ENCODE results near the gene PKDCC. TPM values are rescaled to one million over a fixed set of nuclear protein-coding genes. Genes with fewer than 3 reads are reported as not detected.
A peak's percentile ranks its signal among the peaks of the same experiment; 100 is the strongest.

PKDCC gene
- total and polyA plus RNA-seq, 2 of the 13 experiments (the other 11 are each of a cell fraction or from before 2014, with no cell fraction given): 52.6 to 58.8 TPM

DNA sequence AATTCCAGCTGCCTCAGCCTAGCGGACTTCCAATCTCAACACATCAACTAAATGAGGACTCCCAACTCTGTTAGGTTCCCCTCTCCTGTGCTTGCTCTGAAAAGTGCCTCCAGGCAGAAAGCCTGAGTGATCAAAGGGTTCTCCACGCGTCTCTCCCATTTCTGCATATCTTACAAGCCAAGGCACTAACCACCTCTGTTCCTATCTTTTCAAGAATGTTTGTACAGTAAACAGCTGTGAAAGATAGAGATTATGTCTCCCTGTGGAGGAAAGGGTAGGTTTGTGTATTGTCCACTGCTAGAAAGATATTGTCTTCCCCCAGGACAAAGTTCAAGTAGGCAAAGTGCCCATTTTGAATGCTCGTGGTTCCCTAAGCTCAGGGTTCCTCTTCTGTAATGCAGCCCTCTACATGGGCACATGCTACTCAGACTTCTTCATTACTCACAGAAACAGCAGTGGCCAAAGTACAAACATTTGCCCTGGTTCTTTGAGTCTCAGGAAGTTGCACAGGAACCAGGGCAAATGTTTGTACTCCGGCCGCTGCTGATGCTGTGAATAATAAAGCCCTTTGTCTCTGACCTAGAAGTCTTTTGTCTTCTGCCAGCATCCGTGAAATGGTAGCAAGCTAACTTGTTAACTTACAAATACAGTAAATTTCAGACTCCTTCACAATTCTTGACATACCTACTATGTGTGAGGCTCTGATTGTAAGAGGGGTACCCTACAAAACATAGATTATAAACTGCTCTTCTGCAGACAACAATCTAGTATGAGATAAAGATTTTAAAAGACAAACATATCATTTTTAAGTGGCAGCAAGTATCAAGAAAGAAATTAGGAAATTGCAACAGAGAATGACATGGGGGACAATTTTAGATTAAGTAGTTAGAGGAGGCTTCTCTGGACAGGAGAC, 44.5 kb downstream of the PKDCC start (continued):
- TF ChIP-seq, protein P1, sequence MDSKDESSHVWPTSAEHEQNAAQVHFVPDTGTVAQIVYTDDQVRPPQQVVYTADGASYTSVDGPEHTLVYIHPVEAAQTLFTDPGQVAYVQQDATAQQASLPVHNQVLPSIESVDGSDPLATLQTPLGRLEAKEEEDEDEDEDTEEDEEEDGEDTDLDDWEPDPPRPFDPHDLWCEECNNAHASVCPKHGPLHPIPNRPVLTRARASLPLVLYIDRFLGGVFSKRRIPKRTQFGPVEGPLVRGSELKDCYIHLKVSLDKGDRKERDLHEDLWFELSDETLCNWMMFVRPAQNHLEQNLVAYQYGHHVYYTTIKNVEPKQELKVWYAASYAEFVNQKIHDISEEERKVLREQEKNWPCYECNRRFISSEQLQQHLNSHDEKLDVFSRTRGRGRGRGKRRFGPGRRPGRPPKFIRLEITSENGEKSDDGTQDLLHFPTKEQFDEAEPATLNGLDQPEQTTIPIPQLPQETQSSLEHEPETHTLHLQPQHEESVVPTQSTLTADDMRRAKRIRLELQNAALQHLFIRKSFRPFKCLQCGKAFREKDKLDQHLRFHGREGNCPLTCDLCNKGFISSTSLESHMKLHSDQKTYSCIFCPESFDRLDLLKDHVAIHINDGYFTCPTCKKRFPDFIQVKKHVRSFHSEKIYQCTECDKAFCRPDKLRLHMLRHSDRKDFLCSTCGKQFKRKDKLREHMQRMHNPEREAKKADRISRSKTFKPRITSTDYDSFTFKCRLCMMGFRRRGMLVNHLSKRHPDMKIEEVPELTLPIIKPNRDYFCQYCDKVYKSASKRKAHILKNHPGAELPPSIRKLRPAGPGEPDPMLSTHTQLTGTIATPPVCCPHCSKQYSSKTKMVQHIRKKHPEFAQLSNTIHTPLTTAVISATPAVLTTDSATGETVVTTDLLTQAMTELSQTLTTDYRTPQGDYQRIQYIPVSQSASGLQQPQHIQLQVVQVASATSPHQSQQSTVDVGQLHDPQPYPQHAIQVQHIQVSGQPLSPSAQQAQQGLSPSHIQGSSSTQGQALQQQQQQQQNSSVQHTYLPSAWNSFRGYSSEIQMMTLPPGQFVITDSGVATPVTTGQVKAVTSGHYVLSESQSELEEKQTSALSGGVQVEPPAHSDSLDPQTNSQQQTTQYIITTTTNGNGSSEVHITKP (CRISPR knock-in tag; IDR thresholded peaks at IDR 0.05; ENCODE audit: low read depth): peak; percentile 46; the same call in 1 of the 2 replicates
- peak; percentile 45; the same call in 1 of the 2 replicates for TF ChIP-seq KMT2B (CRISPR knock-in tag; IDR thresholded peaks at IDR 0.05)
- TF ChIP-seq TBP (CRISPR knock-in tag; IDR thresholded peaks at IDR 0.05): peak; percentile 36; the same call in 1 of the 2 replicates
- TF ChIP-seq FUBP1 (CRISPR knock-in tag; IDR thresholded peaks at IDR 0.05; ENCODE audit: borderline replicate concordance): no peak
- TF ChIP-seq ZBTB38 (CRISPR knock-in tag; IDR thresholded peaks at IDR 0.05): peak; percentile 49; the same call in 1 of the 2 replicates
- no peak for TF ChIP-seq PCBP1 (IDR thresholded peaks at IDR 0.05; ENCODE audit: borderline replicate concordance, low read depth, low read length)
- peak; percentile 51 for TF ChIP-seq STAG1 (CRISPR knock-in tag; IDR thresholded peaks at IDR 0.05)
- 0 out of 2 replicates have a peak, but pooled peaks have one; percentile 75 for TF ChIP-seq SATB2 (CRISPR knock-in tag; IDR thresholded peaks at IDR 0.05)
- peak; percentile 93 for TF ChIP-seq HDAC2 (CRISPR knock-in tag; IDR thresholded peaks at IDR 0.05)
- peak; percentile 65; the same call in 1 of the 2 replicates for TF ChIP-seq ATF7-NPFF (CRISPR knock-in tag; IDR thresholded peaks at IDR 0.05; ENCODE audit: low read depth)
- no peak for TF ChIP-seq SOX6 (IDR thresholded peaks at IDR 0.05)
- TF ChIP-seq SOX6 (CRISPR knock-in tag; IDR thresholded peaks at IDR 0.05): peak; percentile 98
- no peak; the same call in 1 of the 2 replicates for TF ChIP-seq PHF8 (CRISPR knock-in tag; IDR thresholded peaks at IDR 0.05)
- TF ChIP-seq, protein P2, sequence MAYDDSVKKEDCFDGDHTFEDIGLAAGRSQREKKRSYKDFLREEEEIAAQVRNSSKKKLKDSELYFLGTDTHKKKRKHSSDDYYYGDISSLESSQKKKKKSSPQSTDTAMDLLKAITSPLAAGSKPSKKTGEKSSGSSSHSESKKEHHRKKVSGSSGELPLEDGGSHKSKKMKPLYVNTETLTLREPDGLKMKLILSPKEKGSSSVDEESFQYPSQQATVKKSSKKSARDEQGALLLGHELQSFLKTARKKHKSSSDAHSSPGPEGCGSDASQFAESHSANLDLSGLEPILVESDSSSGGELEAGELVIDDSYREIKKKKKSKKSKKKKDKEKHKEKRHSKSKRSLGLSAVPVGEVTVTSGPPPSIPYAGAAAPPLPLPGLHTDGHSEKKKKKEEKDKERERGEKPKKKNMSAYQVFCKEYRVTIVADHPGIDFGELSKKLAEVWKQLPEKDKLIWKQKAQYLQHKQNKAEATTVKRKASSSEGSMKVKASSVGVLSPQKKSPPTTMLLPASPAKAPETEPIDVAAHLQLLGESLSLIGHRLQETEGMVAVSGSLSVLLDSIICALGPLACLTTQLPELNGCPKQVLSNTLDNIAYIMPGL (CRISPR knock-in tag; IDR thresholded peaks at IDR 0.05; ENCODE audit: borderline replicate concordance in 1 of 2, low read depth in 1 of 2): peak; percentile 31 to 91; a peak in 2 of 4 replicates
- peak; percentile 61 for TF ChIP-seq LCORL (IDR thresholded peaks at IDR 0.05)
- no peak for TF ChIP-seq LCORL (CRISPR knock-in tag; IDR thresholded peaks at IDR 0.05)
- TF ChIP-seq ISL2 (CRISPR knock-in tag; IDR thresholded peaks at IDR 0.05): peak; percentile 92
- TF ChIP-seq DMAP1 (CRISPR knock-in tag; IDR thresholded peaks at IDR 0.05): peak; percentile 68
- peak; percentile 48 for TF ChIP-seq ZEB1 (IDR thresholded peaks at IDR 0.05; ENCODE audit: insufficient replicate concordance, low read depth)

Data from HepG2 (cell line).